ENCODE measurements around the gene TUBA8.

- TF ChIP-seq CTCF (IDR thresholded peaks at IDR 0.05; ENCODE audit: extremely low read depth in 1 of 2, insufficient read depth in 1 of 2, low read depth in 1 of 2, low read length in 2 of 2) (no peak), POLR2AphosphoS5 (IDR thresholded peaks at IDR 0.05; ENCODE audit: insufficient read depth, low read depth, low read length) (no peak), JUN (IDR thresholded peaks at IDR 0.05; ENCODE audit: borderline replicate concordance, insufficient read depth, insufficient read length, low read depth) (no peak), EZH2 (IDR thresholded peaks at IDR 0.05; ENCODE audit: borderline replicate concordance, low read depth, low read length, severe bottlenecking) (no peak)
These were observed 30.8 kb upstream of the TUBA8 start for GRCh38 chr22:18079706-18080233.
